ENCODE results near the gene ENHO.
A peak's percentile ranks its signal among the peaks of the same experiment; 100 is the strongest.

The ENHO gene

DNA sequence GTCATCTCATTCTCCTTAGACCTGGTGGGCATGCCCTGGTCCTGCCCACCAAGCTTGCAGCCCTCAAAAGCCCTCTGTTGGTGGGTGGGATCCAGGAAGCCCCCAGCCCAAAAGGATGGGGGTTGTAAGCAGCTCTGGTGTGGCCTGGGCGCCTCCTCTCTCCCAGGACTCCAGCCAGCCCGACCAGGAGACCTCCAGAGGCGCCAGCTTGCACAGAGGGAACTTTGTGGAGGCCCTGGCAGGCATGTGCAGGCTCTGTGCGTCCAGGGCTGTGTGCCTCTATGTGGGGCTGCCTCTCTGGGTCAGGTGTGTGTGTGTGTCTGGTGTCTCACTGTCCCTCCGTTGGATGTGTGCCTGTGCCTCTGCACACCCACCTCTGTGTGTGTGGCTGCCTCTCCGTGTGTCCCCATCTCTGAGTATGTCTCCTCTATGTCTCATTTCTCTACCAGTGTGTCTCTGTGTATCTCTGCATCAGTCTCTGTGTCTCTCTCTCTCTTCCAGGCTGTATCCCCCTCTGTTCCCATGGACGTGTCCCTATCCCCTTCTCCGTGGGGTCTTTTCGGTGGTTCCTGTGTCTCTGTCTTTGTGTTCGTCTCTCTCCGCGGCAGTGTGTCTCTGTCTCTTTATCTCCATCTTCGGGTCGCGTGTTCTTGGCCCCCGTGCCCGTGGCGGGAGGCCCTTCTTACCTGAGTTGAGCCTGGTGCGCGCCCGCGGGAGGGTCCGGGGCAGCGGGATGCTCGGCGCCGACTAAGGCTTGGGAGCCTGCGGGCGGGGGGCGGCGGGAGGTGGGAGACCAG lies 501 bp downstream of the ENHO start:
- DNase-seq = no peak

DNA sequence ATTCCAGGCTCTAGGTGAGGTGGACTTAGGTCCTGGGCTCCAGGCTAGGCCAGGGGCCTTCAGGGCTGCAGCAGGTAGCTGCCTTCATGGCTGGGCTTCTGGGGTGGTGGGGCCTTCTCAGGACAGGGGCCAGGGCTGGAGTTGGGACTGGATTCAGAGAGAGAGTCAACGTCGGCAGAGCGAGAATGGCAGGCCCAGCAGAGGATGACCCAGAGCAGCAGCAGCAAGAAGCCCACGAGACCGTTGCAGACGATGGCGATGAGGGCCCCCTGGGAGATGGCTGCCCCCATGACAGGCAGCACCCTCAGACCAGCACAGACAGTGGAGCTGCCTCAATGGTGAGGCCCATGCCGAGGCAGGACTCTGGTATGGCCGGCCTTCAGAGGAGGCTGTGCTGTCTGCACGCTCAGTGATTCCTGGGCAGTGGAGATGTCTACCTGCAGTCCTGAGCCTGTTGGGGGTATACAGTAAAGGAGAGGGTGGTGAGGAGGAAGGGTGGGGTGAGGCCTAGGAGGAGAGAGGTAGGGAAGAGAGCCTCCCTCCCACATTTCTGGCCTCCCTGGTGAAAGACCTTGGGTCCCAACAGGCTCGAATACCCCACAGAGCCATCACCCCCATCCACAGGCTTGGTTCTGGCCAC lies 1.3 kb downstream of the ENHO start:
- no peak for DNase-seq

DNA sequence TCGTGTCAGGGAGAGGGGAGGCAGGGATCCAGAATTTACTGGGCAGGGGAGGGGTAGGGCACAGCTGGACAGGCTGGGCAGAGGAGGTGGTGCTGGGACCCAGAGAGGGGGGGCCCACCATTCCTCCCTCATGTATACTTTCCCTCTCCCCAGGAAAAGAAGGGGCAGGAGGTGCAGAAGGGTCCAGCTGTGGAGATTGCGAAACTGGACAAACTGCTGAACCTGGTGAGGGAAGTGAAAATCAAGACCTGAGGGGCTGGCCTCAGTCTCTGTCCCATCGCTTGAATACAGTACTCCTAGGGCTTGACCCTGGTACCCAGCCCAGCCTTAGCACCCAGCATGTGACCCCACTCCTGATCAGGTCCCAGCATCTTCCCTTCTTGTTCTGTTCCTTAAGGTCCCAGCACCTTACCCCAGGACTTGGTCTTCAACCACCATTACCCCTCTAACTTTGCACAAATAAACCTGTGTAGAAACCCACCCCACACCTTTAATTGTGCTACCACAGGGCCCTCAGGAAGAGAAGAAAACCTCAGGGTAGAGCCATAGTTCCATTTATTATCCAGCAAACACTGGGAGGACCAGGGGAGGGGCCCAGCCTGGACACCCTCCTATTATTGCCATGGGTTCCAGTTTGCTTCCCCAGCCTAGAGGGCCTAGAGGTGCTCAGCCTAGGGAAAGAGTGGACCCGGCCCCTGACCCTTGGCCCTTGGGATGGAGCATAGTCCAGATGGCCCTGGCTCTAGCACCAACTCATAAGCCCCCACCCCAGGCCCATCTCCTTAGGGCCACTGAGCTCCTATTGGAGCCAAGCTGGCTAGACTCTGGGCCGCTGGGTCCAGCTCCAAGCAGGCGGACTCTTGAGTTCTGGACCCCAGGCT lies 2.0 kb downstream of the ENHO start:
- DNase-seq = no peak

DNA sequence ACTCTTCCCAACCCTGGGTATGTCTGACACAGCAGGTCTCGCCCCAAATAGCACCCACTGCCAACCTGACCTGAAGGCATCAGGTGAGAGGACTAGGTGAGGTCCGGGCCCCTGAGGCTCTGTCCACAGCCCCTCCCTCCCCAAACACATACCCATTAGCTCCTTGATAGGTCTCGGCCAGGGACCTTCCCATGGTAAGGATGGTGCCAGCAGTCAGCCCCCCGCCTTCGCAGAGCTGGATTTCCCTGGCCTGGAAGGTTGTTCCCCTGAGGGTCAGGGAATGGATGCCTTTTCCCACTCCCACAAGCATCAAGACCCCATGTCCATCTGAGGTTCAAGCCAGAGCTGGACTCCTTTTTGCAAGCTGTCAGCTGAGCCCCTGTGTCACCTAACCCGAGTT lies 2.7 kb downstream of the ENHO start:
- DNase-seq = no peak

DNA sequence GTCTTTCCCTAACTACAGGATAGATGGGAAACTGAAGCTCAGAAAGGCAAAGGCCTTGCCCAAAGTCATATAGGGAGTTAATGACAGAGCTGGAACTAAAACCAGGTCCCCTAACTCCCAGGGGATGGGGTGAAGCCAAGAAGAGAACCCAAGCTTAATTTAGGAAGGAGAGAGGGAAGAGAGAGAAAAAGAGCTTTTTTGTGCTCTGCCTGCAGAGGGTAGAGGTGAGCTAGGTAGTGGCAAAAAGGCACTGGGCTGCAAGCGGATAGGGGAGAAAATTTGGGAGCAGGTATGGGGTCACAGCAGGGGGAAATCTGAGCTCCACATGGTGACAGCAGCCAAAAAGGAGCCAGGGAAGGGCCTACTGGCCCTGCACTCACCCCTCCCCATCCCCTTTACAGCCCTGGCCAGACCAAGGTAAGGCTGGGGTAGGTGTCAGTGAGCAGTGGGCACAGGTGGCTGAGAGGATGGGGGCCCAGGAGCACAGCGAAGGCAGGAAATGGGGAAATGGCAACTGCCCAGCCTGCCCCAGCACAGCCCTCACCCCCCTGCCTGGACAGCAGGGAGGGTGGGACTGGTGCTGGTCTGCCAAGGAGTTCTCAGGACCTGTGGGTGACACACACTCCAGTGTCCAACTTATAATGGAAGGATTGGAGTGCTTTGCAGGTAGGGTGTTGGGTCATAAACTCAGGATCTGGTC lies 3.3 kb downstream of the ENHO start:
- no peak for DNase-seq

DNA sequence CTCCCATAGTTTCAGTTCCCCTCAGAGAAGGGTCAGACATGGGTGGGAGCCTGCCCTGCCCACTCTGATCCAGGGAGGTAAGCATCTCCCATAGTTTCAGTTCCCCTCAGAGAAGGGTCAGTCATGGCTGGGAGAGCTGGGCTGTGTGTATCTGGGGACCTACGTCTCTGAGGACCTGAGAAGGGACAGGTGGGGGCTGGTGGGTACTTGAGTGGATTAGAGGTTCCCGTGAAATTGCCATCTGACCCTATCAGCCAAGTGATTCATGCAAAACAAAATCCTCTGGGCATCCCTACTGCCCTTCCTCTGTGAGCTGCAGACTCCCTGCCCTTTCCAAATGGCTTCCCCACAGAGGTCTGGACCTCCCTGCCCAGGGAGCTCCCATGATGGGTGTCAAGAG lies 3.9 kb downstream of the ENHO start:
- no peak for DNase-seq

DNA sequence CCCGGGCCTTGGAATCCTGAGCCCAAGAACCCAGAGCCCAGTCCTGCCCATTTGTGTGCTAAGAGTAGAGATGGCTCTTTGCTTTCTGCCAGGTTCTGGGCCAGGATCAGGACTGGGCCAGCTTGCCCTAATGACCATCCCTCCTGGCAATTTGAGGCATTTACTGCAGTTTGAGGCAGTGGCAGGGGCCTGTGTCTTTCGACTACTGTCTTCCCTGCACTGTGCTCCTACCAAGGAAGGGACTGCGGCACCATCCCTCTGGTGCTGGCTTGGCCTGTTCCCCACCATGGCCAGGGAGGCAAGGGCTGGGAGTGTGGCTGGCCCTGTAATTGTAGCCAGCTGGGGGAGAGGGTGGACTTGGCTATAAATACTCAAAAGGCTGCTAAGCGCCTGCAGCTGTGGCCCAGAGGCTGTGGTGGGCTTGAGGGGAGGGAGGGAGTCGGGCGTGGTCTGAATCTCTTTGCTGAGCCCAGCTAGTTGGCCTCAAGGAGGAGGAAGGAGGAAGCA lies 4.6 kb downstream of the ENHO start:
- DNase-seq = peak; percentile 81

DNA sequence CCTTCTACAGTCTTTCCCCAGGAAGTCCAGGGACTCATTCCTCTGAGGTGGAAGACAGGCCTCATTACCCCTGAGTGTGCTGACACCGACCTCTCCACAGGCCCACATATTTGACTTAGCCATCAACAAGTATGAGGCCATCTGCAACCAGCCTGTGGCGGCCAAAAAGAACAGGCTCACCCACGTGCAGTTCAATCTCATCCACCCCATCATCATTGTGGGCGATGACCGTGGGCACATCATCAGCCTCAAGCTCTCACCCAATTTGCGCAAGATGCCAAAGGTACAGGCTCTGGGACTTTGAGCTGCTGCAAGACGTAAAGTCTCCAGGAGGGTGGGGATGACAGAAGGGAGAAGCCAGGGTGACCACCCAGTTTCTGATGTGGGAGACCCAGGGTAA lies 5.6 kb downstream of the ENHO start:
- no peak for DNase-seq

DNA sequence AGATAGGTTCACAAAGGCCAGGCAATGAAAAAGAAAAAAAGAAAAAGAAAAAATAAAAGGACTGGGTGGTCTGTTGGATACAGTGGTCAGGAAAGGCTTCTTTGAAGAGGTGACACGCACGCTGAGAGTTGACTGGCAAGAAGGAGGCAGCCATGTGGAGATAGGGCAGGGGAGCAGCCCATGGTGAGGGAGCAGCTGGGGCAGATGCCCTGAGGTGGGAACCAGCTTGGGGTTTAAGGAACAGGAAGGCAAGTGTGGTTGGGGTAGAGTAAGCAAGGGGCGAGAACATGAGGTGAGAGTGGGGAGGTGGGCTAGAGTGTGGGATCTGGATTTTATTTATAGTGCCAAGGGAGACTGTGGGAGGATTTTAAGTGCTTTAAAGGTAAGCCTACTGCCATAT lies 6.8 kb downstream of the ENHO start:
- no peak for DNase-seq

DNA sequence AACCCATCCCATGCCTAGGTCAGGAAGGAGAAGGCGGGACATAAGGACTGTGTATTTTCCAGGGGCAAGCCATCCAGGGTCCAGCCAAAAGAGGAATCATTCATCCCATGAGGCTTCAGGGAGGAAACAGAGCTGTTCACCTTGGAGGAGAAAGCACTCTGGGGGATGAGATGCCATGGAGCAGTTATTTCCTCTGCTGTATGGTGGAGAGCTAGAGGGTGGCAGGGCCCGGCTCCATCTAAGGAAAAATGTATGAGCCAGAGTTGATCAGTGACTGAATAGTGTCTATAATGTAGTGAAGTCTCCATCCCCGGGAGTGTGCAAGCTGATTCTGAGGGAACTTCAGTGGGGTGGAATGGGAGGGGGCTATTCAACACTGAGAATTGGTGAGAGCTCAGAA lies 8.0 kb downstream of the ENHO start:
- no peak for DNase-seq

DNA sequence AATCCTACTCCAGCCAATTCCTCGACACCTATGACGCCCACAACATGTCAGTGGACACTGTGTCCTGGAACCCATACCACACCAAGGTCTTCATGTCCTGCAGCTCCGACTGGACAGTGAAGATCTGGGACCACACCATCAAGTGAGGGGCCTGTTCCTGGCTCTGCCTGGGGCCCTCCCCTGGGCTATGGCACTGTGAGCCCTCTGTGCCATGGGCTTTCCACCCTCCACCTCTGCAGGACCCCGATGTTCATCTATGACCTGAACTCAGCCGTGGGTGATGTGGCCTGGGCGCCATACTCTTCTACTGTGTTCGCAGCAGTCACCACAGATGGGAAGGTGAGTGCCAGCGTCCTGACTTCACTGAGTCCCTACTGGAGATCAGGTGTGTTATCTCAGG lies 8.4 kb downstream of the ENHO start:
- DNase-seq = no peak

DNA sequence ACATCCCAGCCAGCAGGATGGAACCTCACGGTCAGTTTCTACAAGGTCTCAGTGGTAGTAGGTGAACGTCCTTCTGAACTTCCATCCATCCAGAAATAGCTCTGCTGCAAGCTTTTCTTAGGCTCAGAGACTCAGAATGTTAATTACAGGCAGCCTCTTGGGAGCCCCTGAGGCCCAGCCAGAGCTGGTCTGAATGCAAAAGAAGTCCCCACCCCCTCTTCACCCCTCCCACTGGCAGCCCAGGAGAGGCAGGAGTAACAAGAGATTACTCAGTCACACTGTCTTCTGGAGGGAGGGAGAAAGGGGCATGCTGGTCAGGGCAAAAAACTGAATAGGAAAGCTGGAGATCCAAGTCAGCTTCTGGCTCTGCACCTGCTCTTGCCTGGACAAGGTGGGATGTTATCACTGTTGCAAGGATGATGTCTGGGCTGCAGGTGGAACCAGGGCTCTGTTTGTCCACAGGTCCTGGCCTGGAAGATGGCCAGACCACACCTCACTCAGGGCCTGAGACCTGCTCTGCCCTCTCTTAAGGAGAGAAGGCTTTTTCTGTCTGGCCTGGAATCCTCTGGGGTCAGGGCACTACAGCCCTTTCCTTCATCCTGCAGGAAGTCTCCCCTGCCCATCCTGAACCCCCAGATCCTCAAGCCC lies 9.1 kb downstream of the ENHO start:
- peak; percentile 68 for DNase-seq

DNA sequence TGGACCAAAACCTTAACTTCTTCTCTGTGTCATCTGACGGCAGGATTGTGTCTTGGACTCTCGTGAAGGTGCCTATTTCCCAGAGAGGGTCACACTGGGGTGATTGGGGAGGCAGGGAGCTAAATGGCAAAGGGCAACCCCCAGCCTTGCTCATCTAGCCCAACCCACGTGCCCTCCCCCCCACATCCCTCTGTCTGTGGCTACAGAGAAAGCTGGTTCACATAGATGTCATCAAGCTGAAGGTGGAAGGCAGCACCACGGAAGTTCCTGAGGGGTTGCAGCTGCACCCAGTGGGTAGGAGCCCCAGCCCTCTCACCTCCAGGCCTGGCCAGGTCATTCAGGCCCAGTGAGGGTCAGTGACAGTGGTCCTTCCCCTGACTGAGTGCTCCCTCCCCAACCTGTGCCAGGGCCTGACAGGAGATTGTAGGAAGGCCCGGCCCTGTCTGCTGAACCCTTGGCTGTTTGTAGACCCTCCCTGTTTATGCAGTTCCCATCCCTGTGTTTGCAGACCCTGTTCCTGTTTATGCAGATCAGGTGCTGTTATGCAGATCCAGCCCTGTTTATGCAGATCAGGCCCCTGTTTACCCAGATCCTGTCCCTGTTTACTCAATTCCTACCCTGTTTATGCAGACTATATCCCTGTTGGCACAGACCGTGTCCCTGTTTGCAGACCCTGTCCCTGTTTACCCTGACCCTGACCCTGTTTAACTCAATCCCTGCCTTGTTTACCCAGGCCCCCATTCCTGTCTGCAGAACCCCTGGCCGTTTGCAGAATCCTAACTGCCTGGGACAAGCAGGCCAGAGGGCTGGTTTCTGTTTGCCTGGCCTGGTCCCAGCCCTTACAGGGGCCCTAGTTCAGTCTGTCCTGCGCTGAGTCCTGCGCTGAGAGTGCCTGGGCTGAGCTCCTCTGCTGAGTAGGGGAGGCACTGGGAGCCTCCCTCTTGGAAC lies 10.4 kb downstream of the ENHO start:
- DNase-seq = no peak

DNA sequence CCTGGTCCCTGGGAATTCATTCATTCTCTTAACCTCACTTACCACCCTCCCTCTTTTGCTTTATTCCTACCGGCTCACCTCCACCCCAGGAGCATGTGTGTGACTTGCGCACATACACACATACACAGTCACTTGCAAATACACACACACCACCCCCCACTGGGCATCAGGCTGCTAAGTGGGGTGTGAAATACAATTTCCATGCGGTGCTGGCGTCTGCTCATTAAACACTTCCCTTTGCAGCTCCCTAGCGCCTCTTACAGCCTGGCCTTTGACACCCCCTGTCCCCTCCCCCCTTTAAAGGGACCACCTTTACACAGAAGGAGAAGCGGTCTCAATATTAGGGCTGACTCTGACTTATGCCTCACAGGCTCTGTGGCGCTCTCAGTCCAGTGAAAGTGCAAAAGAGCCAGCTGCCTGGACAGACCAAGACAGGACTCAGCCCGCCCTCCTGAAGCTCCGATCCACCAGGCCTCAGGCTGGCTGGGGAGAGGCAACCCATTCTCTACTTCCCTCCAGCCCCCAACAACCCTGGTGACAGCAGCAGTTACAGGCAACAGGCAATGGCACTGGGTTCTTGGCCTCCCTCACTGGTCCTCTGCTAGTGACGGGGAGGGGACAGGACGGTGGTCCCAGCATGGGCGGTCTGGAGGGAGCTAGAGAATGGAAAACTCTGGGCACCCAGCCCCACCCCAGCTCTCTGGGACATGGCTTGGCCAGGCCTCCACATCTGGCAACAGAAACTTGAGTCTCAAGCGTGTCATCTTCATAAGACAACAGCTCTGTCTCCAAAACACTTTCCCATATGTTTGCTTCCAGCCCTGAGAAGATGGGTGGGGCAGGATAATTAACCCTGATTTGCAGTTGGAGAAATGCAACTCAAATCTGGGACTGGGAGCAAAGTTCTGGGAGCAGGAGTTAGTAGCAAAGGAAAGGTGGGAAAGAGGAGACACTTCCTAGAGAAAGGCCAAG lies 12.0 kb downstream of the ENHO start:
- DNase-seq = no peak

DNA sequence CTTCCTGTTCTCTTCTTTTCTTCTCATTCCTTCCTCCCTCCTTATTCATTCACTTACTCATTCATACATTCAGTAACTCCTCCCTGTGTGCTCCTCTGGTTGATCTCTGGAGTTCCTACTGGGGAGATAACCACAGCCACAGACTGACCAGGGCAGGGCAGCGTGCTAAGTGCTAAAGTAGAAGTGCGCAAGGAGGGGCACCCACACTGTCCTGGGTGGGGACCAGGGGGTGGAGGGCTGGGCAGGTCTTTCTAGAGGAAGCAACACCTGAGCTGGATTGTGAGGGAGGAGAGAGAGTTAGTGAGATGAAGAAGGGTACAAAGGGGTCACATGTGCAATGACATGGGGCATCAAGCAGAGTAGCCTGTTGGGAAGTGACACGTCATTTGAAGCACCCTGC lies 13.8 kb downstream of the ENHO start:
- DNase-seq = no peak

DNA sequence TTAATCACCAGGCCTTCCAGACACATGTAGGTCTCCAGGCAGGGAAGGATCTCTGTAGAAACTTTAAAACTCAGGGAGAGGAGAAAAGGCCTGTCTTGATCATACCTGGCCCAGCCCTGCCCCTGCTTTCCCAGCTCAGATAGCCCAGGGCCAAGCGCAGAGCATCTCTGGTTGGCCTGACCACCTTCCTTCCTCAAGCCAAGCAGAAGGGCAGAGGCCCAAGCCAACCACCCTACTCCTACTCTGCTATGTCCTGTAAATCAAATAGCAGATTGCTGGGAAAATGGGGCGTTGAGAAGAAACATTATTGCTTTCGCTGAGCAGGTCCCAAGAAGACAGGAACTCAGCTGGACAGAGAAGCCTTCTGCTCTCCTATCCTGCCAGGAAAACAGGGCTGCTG lies 14.3 kb downstream of the ENHO start:
- no peak for DNase-seq

DNA sequence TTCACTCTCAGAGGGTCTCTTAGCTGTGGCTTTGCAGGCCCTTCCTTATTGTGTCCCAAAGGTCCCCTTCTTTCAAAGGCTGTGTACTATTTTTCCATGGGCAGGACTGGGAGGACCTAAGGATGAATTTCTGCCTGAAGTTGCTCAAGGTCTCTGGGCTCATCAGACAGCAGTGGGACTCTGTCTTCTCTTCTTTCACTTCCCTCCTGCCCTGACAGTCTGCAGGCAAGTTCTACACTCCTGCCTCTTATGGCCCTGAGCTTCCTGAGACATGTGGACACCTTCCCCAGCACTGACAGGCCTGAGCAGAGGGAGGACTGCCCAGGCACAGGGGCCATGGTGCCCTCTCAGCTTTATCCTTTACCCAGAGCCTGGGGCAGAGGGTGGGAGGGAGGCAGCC lies 14.8 kb downstream of the ENHO start:
- no peak for DNase-seq

DNA sequence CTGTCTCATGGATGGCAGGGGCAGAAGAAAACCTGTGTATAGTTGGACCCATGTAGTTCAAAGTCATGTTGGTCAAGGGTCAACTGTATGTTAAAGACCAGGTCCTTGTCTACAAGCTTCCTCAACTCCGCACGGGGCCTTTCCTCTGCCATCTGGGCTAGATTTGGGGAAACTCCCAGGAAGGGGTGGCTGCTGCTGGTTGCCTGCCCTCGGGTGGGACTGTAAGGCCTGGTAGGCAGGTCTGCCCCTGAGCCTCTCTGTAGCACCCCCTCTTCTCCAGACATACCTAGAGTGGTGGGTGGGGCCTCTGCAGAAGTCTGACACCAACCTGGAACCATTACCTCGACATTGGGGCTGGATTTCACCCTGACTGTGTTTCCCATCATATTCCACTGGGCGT lies 15.2 kb downstream of the ENHO start:
- DNase-seq = no peak

DNA sequence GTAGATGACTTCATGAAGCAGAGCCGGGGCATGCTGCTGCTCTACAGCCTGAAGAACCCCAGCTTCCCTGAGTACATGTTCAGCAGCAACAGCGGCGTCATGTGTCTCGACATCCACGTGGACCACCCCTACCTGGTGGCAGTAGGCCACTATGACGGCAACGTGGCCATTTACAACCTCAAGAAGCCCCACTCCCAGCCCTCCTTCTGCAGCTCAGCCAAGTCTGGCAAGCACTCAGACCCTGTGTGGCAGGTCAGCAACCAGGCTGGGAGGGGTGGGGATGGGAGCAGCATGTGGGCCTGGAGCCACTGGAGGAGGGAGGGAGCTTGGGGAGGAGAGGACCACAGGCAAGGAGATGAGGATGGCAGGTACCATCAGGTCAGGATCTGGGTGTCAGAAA lies 16.2 kb downstream of the ENHO start:
- no peak for DNase-seq

Measured in femur (tissue), 1 donor.